H9 (cell line): ENCODE data around the gene CPE. TPM values are rescaled to one million over a fixed set of nuclear protein-coding genes. Genes with fewer than 3 reads are reported as not detected.

Experiments
- DNase-seq: peaks from one replicate; pipeline ENCODE4 v3.0.0-alpha.2; 2017
- H2AFZ ChIP-seq: one replicate; pipeline ENCODE4 v1.6.1; 2013; ENCODE audit warnings: mild to moderate bottlenecking, low read length, control low read depth, moderate library complexity
- H2AK5ac ChIP-seq: 2 replicates; pipeline ENCODE4 v1.6.1; 2013; ENCODE audit warnings: low read length, control low read depth, mixed read lengths; ENCODE audit not compliant: insufficient read length
- H2BK120ac ChIP-seq: one replicate; pipeline ENCODE4 v1.6.1; 2013; ENCODE audit warnings: low read depth, mild to moderate bottlenecking, low read length, control low read depth, inconsistent platforms; ENCODE audit not compliant: poor library complexity, severe bottlenecking
- H2BK12ac ChIP-seq: 2 replicates; pipeline ENCODE4 v1.6.1; 2013; ENCODE audit warnings: low read length, control low read depth, mixed read lengths, low read depth; ENCODE audit not compliant: insufficient read length
- H2BK15ac ChIP-seq: 2 replicates; pipeline ENCODE4 v1.6.1; 2013; ENCODE audit warnings: low read depth, low read length, control low read depth
- H2BK20ac ChIP-seq: one replicate; pipeline ENCODE4 v1.6.1; 2013; ENCODE audit warnings: low read depth, mild to moderate bottlenecking, low read length, control low read depth, inconsistent platforms; ENCODE audit not compliant: poor library complexity, severe bottlenecking
- H2BK5ac ChIP-seq: 2 replicates; pipeline ENCODE4 v1.6.1; 2013; ENCODE audit warnings: low read length, control low read depth, mixed read lengths; ENCODE audit not compliant: insufficient read length
- H3K14ac ChIP-seq: 2 replicates; pipeline ENCODE4 v1.6.1; 2013; ENCODE audit warnings: low read length, control low read depth; ENCODE audit not compliant: insufficient read depth
- H3K18ac ChIP-seq: 2 replicates; pipeline ENCODE4 v1.6.1; 2013; ENCODE audit warnings: low read depth, mild to moderate bottlenecking, mixed read lengths, low read length, control low read depth; ENCODE audit not compliant: insufficient read length
- H3K23ac ChIP-seq: 2 replicates; pipeline ENCODE4 v1.6.1; 2013; ENCODE audit warnings: low read length, control low read depth, mixed read lengths, low read depth; ENCODE audit not compliant: insufficient read length
- H3K23me2 ChIP-seq: 2 replicates; pipeline ENCODE4 v1.6.1; 2013; ENCODE audit warnings: low read depth, mild to moderate bottlenecking, mixed read lengths, low read length, control low read depth; ENCODE audit not compliant: insufficient read length, poor library complexity, severe bottlenecking
- H3K27ac ChIP-seq: 2 replicates; pipeline ENCODE4 v1.5.1; 2013; ENCODE audit warnings: low read length, control low read depth, mixed read lengths, low read depth; ENCODE audit not compliant: insufficient read length
- H3K27me3 ChIP-seq: 2 replicates; pipeline ENCODE4 v1.6.1; 2013; ENCODE audit warnings: low read length, control low read depth, inconsistent platforms; ENCODE audit not compliant: insufficient read depth
- H3K4ac ChIP-seq: 2 replicates; pipeline ENCODE4 v1.6.1; 2013; ENCODE audit warnings: low read depth, mild to moderate bottlenecking, control low read depth, inconsistent platforms, low read length, moderate library complexity
- H3K4me1 ChIP-seq: 2 replicates; pipeline ENCODE4 v1.6.1; 2013; ENCODE audit warnings: low read length, control low read depth, inconsistent platforms; ENCODE audit not compliant: insufficient read depth
- H3K4me2 ChIP-seq: 2 replicates; pipeline ENCODE4 v1.6.1; 2013; ENCODE audit warnings: low read length, control low read depth, mixed read lengths; ENCODE audit not compliant: insufficient read length, insufficient read depth
- H3K56ac ChIP-seq: 2 replicates; pipeline ENCODE4 v1.6.1; 2013; ENCODE audit warnings: low read depth, mild to moderate bottlenecking, mixed read lengths, low read length, control low read depth; ENCODE audit not compliant: insufficient read length
- H3K79me1 ChIP-seq: 2 replicates; pipeline ENCODE4 v1.6.1; 2013; ENCODE audit warnings: low read depth, mild to moderate bottlenecking, moderate library complexity, low read length, control low read depth, inconsistent platforms; ENCODE audit not compliant: insufficient read depth, poor library complexity, severe bottlenecking
- H3K79me2 ChIP-seq: 2 replicates; pipeline ENCODE4 v1.6.1; 2013; ENCODE audit warnings: low read length, control low read depth, inconsistent platforms; ENCODE audit not compliant: insufficient read depth
- H3K9ac ChIP-seq: 2 replicates; pipeline ENCODE4 v1.6.1; 2013; ENCODE audit warnings: low read length, control low read depth, mixed read lengths; ENCODE audit not compliant: insufficient read length; ENCODE audit errors: extremely low read depth
- H3K9me3 ChIP-seq: one replicate; pipeline ENCODE4 v1.6.1; 2013; ENCODE audit warnings: low read depth, low read length, inconsistent platforms; ENCODE audit not compliant: control insufficient read depth
- H3T11ph ChIP-seq: one replicate; pipeline ENCODE4 v1.6.1; 2013; ENCODE audit warnings: mild to moderate bottlenecking, low read length, control low read depth, inconsistent platforms
- H4K20me1 ChIP-seq: one replicate; pipeline ENCODE4 v1.6.1; 2013; ENCODE audit not compliant: control insufficient read depth, insufficient read length, insufficient read depth
- H4K5ac ChIP-seq: 2 replicates; pipeline ENCODE4 v1.6.1; 2013; ENCODE audit warnings: low read depth, mild to moderate bottlenecking, mixed read lengths, low read length, control low read depth; ENCODE audit not compliant: insufficient read length
- H4K8ac ChIP-seq: replicated peaks from 2 replicates; pipeline ENCODE4 v1.6.1; 2013; ENCODE audit warnings: low read length, control low read depth, mixed read lengths, low read depth; ENCODE audit not compliant: insufficient read length
- H4K91ac ChIP-seq: 2 replicates; pipeline ENCODE4 v1.6.1; 2013; ENCODE audit warnings: low read depth, mild to moderate bottlenecking, moderate library complexity, mixed read lengths, low read length, control low read depth; ENCODE audit not compliant: insufficient read length
- H3K27ac Mint-ChIP-seq, 3 experiments: 2 replicates in 2 of 3; 3 replicates in 1 of 3; pipeline ENCODE4 v1.8.0; 2020 to 2021; ENCODE audit warnings: mixed read lengths in 3 of 3, mild to moderate bottlenecking in 1 of 3, moderate library complexity in 1 of 3
- H3K27me3 Mint-ChIP-seq: 2 replicates; pipeline ENCODE4 v1.8.0; 2021; ENCODE audit warnings: low read depth, mild to moderate bottlenecking, moderate library complexity, mixed read lengths
- H3K36me3 Mint-ChIP-seq, 3 experiments: 2 replicates in 2 of 3; 3 replicates in 1 of 3; pipeline ENCODE4 v1.8.0; 2020 to 2021; ENCODE audit warnings: low read depth in 3 of 3, mixed read lengths in 3 of 3; ENCODE audit not compliant: insufficient read depth in 1 of 3
- H3K4me1 Mint-ChIP-seq, 2 experiments: 2 replicates each; pipeline ENCODE4 v1.8.0; 2020; ENCODE audit warnings: mixed read lengths in 2 of 2
- H3K4me3 Mint-ChIP-seq, 2 experiments: 2 replicates in 1 of 2; 3 replicates in 1 of 2; pipeline ENCODE4 v1.8.0; 2020 to 2021; ENCODE audit warnings: mild to moderate bottlenecking in 2 of 2, mixed read lengths in 2 of 2, moderate library complexity in 1 of 2
- H3K9me3 Mint-ChIP-seq, 2 experiments: 2 replicates in 1 of 2; 3 replicates in 1 of 2; pipeline ENCODE4 v1.8.0; 2020; ENCODE audit warnings: mild to moderate bottlenecking in 2 of 2, mixed read lengths in 2 of 2, moderate library complexity in 1 of 2
- WGBS: extraction: QIAGEN DNeasy Blood & Tissue Kit; methylation state at CpG from one replicate; pipeline ENCODE4 v1.1.7; 2013; ENCODE audit warnings: missing lambda C conversion rate, low lambda C conversion rate, mixed read lengths; ENCODE audit not compliant: insufficient read length; ENCODE audit errors: extremely low coverage; 5-methylcytosine and 5-hydroxymethylcytosine counted together
- total RNA-seq: library from RNA; stranded (reverse); gene quantifications from 2 replicates; pipeline ENCODE4 v1.2.1, GENCODE V29; 2021
- TF ChIP-seq, protein P1 (sequence below): fragments of 200-600 bp; sonication (generic); conservative IDR thresholded peaks from 3 replicates; pipeline ENCODE4 v1.8.0; 2021; ENCODE audit warnings: antibody characterized with exemption, mild to moderate bottlenecking

CPE gene
- total RNA-seq, 1 experiment from 2014 or later = 10.0 TPM

GRCh38 chr4:165524532-165525190 lies 145.9 kb downstream of the CPE start:
- H3K27me3 ChIP-seq = no peaks in the 10 kb centered on the region
- no peak overlapping the region for H3K9ac ChIP-seq
- H2BK20ac ChIP-seq = no peak overlapping the region
- H4K8ac ChIP-seq = no peak overlapping the region
- Mint-ChIP-seq H3K4me1 (no peaks in the 10 kb centered on the region), H3K27me3 (no peaks in the 10 kb centered on the region), H3K4me3 (no peak overlapping the region), H3K36me3 (no peaks in the 10 kb centered on the region; a peak in 1 of 7 replicates), H3K27ac (no peak overlapping the region), H3K9me3 (peaks cover 0 to 5% of the 10 kb centered on the region in 2 experiments; a peak in 2 of 5 replicates)
- H2BK15ac ChIP-seq = no peak overlapping the region
- H2AK5ac ChIP-seq = no peak overlapping the region
- H3K4ac ChIP-seq = no peak overlapping the region
- H2BK120ac ChIP-seq = no peak overlapping the region
- no peak overlapping the region for H4K5ac ChIP-seq
- no peak overlapping the region for H3K18ac ChIP-seq
- no peak overlapping the region for H3K23ac ChIP-seq
- H2BK5ac ChIP-seq = no peak overlapping the region
- no peak overlapping the region for H2BK12ac ChIP-seq
- no peaks in the 10 kb centered on the region for H3K23me2 ChIP-seq
- no peak overlapping the region for H4K91ac ChIP-seq
- TF ChIP-seq, protein P1, sequence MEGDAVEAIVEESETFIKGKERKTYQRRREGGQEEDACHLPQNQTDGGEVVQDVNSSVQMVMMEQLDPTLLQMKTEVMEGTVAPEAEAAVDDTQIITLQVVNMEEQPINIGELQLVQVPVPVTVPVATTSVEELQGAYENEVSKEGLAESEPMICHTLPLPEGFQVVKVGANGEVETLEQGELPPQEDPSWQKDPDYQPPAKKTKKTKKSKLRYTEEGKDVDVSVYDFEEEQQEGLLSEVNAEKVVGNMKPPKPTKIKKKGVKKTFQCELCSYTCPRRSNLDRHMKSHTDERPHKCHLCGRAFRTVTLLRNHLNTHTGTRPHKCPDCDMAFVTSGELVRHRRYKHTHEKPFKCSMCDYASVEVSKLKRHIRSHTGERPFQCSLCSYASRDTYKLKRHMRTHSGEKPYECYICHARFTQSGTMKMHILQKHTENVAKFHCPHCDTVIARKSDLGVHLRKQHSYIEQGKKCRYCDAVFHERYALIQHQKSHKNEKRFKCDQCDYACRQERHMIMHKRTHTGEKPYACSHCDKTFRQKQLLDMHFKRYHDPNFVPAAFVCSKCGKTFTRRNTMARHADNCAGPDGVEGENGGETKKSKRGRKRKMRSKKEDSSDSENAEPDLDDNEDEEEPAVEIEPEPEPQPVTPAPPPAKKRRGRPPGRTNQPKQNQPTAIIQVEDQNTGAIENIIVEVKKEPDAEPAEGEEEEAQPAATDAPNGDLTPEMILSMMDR = no peak
- no peak overlapping the region for H2AFZ ChIP-seq
- no CpG with 5 or more reads among the region's 9 CpGs for WGBS
- H3K4me2 ChIP-seq = no peak overlapping the region
- H3T11ph ChIP-seq = no peak overlapping the region
- H3K79me1 ChIP-seq = no peaks in the 10 kb centered on the region
- no peak overlapping the region for H3K56ac ChIP-seq
- H3K79me2 ChIP-seq = no peaks in the 10 kb centered on the region
- H3K14ac ChIP-seq = no peak overlapping the region
- no peaks in the 10 kb centered on the region for H4K20me1 ChIP-seq
- H3K27ac ChIP-seq = no peak overlapping the region
- DNase-seq = no peak
- H3K9me3 ChIP-seq = no peaks in the 10 kb centered on the region
- H3K4me1 ChIP-seq = no peaks in the 10 kb centered on the region
